PC-9 (cell line): ENCODE results near the gene DCUN1D4.

Experiments used
- CTCF ChIP-seq: fragments of 200-600 bp; sonication (generic); conservative IDR thresholded peaks from 2 replicates; pipeline ENCODE4 v1.6.1; 2017; ENCODE audit warnings: mixed run types, antibody characterized with exemption, mild to moderate bottlenecking, moderate library complexity
- EZH2 ChIP-seq: fragments of 200-600 bp; sonication (generic); IDR thresholded peaks from 2 replicates; pipeline ENCODE4 v1.8.0; 2017; ENCODE audit warnings: antibody characterized with exemption, low read depth

GRCh38 chr4:51963841-51964517 lies 121.0 kb downstream of the DCUN1D4 start:
- TF ChIP-seq CTCF: no peak
- TF ChIP-seq EZH2: no peak
